Thoracic aorta (tissue), 2 donors: ENCODE results near the gene NKAIN2. TPM values are rescaled to one million over a fixed set of nuclear protein-coding genes. Genes with fewer than 3 reads are reported as not detected.

Experiments
- ATAC-seq: fragments of 150-250 bp; one replicate; pipeline ENCODE4 v1.8.0; 2017; ENCODE audit warnings: low read depth; ENCODE audit not compliant: insufficient number of reproducible peaks, low FRiP score
- DNase-seq: peaks from one replicate; pipeline ENCODE4 v3.0.0-alpha.2; 2020; ENCODE audit warnings: low spot score
- H3K27ac ChIP-seq, 2 donors: fragments of 200-600 bp; sonication (generic); 1 replicate in 1 of 2; 2 replicates in 1 of 2; pipeline ENCODE4 v1.5.1; 2016; ENCODE audit warnings: mild to moderate bottlenecking in 2 of 2, moderate library complexity in 2 of 2
- H3K27me3 ChIP-seq: fragments of 200-600 bp; sonication (generic); replicated peaks from 2 replicates; pipeline ENCODE4 v1.6.0; 2016; ENCODE audit warnings: mild to moderate bottlenecking; ENCODE audit not compliant: insufficient read depth
- H3K36me3 ChIP-seq: fragments of 200-600 bp; sonication (generic); one replicate; pipeline ENCODE4 v1.5.1; 2016
- H3K4me1 ChIP-seq, 2 donors: fragments of 200-600 bp; sonication (generic); 1 replicate in 1 of 2; 2 replicates in 1 of 2; pipeline versions ENCODE4 v1.5.1 to v1.6.0; 2016; ENCODE audit warnings: low read depth in 2 of 2, mild to moderate bottlenecking in 1 of 2; ENCODE audit not compliant: control insufficient read depth in 1 of 2
- H3K4me3 ChIP-seq: fragments of 200-600 bp; sonication (generic); 2 replicates; pipeline ENCODE4 v1.5.1; 2016; ENCODE audit warnings: mild to moderate bottlenecking
- H3K9me3 ChIP-seq: fragments of 200-600 bp; sonication (generic); 2 replicates; pipeline ENCODE4 v1.5.1; 2016
- total RNA-seq, 2 donors: library from RNA; depleted of rRNA; stranded (reverse); fragments of >200 nt; gene quantifications; one replicate each; pipeline versions ENCODE4 v1.1.0 to v1.2.3, GENCODE V29; 2016
- TF ChIP-seq, protein P1 (sequence below): fragments of 200-600 bp; sonication (generic); IDR thresholded peaks from one replicate; pipeline ENCODE4 v1.5.1; 2019; ENCODE audit warnings: antibody characterized with exemption

Gene NKAIN2
- total RNA-seq, 2 donors from 2014 or later = 0.28 TPM; not detected in 1

DNA sequence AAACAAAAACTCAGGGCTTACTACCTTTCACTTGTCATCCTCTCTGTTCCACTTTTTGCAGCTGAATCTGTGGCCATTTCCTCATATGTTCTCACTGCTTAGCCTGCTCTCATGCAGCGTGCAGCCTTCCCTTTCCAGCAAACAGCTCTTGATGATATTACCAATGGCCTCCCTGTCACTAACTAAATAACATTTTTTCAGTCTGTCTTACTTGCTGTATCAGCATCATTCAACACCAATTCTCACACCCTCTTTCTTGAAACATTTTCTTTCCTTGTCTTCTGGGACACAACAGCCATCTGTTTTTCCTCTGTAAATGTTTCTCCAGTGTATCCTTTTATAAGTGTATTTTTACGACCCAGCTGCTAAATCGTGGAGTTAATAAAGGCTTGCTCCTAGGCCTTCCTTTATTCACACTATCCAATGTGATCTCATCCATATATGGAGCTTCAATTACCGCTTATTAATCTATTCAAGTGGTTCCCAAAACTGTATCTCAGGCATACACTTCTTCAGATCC, 634.9 kb downstream of the NKAIN2 start:
- TF ChIP-seq, protein P1, sequence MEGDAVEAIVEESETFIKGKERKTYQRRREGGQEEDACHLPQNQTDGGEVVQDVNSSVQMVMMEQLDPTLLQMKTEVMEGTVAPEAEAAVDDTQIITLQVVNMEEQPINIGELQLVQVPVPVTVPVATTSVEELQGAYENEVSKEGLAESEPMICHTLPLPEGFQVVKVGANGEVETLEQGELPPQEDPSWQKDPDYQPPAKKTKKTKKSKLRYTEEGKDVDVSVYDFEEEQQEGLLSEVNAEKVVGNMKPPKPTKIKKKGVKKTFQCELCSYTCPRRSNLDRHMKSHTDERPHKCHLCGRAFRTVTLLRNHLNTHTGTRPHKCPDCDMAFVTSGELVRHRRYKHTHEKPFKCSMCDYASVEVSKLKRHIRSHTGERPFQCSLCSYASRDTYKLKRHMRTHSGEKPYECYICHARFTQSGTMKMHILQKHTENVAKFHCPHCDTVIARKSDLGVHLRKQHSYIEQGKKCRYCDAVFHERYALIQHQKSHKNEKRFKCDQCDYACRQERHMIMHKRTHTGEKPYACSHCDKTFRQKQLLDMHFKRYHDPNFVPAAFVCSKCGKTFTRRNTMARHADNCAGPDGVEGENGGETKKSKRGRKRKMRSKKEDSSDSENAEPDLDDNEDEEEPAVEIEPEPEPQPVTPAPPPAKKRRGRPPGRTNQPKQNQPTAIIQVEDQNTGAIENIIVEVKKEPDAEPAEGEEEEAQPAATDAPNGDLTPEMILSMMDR = no peak
- Histone ChIP-seq H3K27ac (no peak overlapping the region), H3K4me3 (no peak overlapping the region), H3K36me3 (no peaks in the 10 kb centered on the region), H3K4me1 (no peaks in the 10 kb centered on the region), H3K27me3 (no peaks in the 10 kb centered on the region), H3K9me3 (no peaks in the 10 kb centered on the region)
- ATAC-seq (no peak), DNase-seq (no peak)

DNA sequence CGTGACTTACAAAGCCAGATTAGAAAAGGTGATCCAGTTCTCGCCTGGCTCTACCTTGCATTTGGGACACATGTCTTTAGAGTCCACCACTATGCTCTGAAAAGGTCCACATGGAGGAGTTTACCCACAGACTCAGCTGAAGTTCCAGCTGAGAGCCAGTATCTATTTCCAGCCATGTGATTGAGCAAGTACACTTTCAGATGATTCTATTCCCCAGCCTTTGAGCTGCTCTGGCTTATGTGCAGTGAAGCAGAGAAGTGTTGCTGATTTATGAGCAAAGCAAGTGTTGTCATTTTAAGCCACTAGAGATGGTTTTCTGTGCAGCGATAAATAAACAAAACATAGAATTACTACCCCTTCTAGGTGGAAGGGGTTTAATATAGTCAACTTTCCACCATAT, 637.8 kb downstream of the NKAIN2 start:
- Histone ChIP-seq H3K27me3 (no peaks in the 10 kb centered on the region), H3K4me1 (no peaks in the 10 kb centered on the region), H3K36me3 (no peaks in the 10 kb centered on the region), H3K4me3 (no peak overlapping the region), H3K27ac (no peak overlapping the region), H3K9me3 (no peaks in the 10 kb centered on the region)
- DNase-seq = no peak
- TF ChIP-seq, protein P1 = no peak
- ATAC-seq = no peak

DNA sequence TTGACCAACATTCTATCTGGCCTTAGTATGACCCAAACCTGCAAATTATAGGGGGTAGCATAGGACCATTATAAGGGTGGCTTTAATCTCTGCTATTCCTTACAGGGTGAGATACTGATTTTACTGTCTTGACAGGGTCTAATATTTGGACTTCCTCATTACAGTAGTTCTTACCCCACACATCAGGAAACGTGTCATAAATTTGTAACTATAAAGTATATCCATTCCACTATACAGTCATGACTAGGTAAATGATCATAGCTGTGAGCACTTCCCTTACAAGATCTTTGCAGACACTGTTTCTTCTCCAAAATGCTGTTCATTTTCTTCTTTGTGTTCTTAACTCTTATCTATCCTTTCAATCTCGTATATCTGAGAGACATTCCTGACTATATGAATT, 639.9 kb downstream of the NKAIN2 start:
- ATAC-seq = no peak
- Histone ChIP-seq H3K4me1 (no peaks in the 10 kb centered on the region), H3K4me3 (no peak overlapping the region), H3K27ac (no peak overlapping the region), H3K27me3 (no peaks in the 10 kb centered on the region), H3K9me3 (no peaks in the 10 kb centered on the region), H3K36me3 (no peaks in the 10 kb centered on the region)
- no peak for DNase-seq
- TF ChIP-seq, protein P1 = no peak

DNA sequence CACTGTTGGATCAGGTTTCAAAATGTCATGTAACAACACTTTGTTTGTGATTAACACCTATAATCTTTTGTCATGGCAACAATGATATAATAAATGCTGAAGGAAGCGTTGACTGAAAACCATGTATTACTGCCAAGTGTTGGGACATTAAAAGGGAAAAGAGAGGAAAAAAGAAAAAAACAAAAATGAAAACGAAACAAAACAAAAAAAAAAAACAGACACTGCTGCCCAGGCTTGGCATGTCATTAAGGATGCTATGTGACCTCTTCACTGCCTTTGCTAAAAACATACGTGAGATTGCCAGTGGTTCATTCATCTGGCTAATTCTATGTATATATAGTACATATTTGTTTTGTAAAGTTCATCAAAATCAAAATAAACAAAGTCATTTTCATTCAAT, 641.9 kb downstream of the NKAIN2 start:
- DNase-seq = no peak
- no peaks in the 10 kb centered on the region for H3K27me3 ChIP-seq
- no peaks in the 10 kb centered on the region for H3K9me3 ChIP-seq
- TF ChIP-seq, protein P1 = no peak
- H3K4me3 ChIP-seq = no peak overlapping the region
- no peak overlapping the region for H3K27ac ChIP-seq
- no peak for ATAC-seq
- H3K36me3 ChIP-seq = no peaks in the 10 kb centered on the region
- no peaks in the 10 kb centered on the region for H3K4me1 ChIP-seq

DNA sequence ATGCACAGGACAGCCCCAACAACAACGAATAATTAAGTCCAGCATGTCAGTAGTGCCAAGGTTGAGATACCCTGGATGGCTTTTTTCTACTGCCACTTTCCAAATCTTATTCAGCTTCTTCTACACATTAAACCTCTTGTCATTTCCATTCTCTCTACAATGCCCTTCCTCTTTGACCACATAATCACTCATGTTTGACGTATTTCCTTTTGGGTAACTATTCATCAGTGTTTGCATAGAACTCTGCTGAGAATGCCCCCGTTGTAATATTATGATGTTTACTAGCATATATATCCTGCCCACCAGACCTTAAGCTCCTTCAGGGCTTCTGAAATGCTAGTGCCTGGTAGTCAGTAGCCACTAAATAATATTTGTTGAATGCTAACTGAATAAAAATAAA, 643.3 kb downstream of the NKAIN2 start:
- Histone ChIP-seq H3K27ac (no peak overlapping the region), H3K36me3 (no peaks in the 10 kb centered on the region), H3K9me3 (no peaks in the 10 kb centered on the region), H3K27me3 (no peaks in the 10 kb centered on the region), H3K4me3 (no peak overlapping the region), H3K4me1 (no peaks in the 10 kb centered on the region)
- TF ChIP-seq, protein P1 = no peak
- no peak for ATAC-seq
- DNase-seq = no peak
